ENCODE measurements around the gene ARHGAP15.

DNA sequence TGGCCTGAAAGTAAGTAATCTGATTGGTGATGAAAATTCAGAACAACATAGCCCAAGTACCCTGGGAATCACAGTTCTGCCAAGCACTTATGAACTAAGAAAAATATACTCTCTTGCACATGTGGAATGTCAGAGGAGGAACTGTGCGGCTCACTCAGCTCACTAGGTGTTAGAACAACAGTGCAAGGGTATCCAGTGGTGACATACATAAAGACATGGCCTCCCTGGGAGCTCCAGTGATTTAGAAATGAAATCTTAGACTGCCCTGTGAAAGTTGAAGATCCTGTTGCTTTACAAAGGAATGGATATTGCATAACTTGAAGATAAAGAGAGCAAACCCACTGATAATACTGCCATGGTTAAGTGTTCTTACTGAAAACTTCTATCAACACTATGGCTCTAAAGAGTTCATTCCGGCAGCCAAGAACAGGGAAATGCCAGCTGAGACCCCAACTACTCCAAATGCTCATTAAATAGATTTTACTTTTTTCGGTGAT lies 246.2 kb downstream of the ARHGAP15 start:
- TF ChIP-seq, protein P1, sequence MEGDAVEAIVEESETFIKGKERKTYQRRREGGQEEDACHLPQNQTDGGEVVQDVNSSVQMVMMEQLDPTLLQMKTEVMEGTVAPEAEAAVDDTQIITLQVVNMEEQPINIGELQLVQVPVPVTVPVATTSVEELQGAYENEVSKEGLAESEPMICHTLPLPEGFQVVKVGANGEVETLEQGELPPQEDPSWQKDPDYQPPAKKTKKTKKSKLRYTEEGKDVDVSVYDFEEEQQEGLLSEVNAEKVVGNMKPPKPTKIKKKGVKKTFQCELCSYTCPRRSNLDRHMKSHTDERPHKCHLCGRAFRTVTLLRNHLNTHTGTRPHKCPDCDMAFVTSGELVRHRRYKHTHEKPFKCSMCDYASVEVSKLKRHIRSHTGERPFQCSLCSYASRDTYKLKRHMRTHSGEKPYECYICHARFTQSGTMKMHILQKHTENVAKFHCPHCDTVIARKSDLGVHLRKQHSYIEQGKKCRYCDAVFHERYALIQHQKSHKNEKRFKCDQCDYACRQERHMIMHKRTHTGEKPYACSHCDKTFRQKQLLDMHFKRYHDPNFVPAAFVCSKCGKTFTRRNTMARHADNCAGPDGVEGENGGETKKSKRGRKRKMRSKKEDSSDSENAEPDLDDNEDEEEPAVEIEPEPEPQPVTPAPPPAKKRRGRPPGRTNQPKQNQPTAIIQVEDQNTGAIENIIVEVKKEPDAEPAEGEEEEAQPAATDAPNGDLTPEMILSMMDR (IDR thresholded peaks at IDR 0.05; ENCODE audit: low read depth, low read length, missing input control) = no peak
- TF ChIP-seq, protein P2, sequence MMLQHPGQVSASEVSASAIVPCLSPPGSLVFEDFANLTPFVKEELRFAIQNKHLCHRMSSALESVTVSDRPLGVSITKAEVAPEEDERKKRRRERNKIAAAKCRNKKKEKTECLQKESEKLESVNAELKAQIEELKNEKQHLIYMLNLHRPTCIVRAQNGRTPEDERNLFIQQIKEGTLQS (IDR thresholded peaks at IDR 0.05) = no peak
- TF ChIP-seq YY1 (IDR thresholded peaks at IDR 0.05) = no peak
- TF ChIP-seq SP1 (IDR thresholded peaks at IDR 0.05) = no peak
- no peak for TF ChIP-seq EGR1 (IDR thresholded peaks at IDR 0.05; ENCODE audit: low read depth in 2 of 2)
- TF ChIP-seq TAF1 (conservative IDR thresholded peaks at IDR 0.05) = no peak
- no peak for TF ChIP-seq RAD21 (IDR thresholded peaks at IDR 0.05)
- TF ChIP-seq, protein P3, sequence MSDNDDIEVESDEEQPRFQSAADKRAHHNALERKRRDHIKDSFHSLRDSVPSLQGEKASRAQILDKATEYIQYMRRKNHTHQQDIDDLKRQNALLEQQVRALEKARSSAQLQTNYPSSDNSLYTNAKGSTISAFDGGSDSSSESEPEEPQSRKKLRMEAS (IDR thresholded peaks at IDR 0.05) = no peak
- TF ChIP-seq FOXA1 (IDR thresholded peaks at IDR 0.05) = no peak
- TF ChIP-seq ZBTB33 (IDR thresholded peaks at IDR 0.05) = no peak
- TF ChIP-seq HNF4G (IDR thresholded peaks at IDR 0.05) = no peak
- TF ChIP-seq JUND (IDR thresholded peaks at IDR 0.05) = no peak

Measured in liver (tissue), 3 donors.